RWPE1 (cell line): Measurements from ENCODE around the gene HLA-DPA1.

Experiments used
- CTCF ChIA-PET: fragments of 350-600 bp; sonication (Branson Sonifier 250); formaldehyde crosslinking; extraction: SDS; loops from one replicate; lab custom pipeline; 2021; lab: Yijun Ruan, JAX
- POLR2A ChIA-PET: fragments of 400-600 bp; formaldehyde crosslinking; extraction: SDS; loops from one replicate; lab custom pipeline; 2020; ENCODE audit warnings: antibody characterized with exemption; ENCODE audit not compliant: low non-redundant PET; lab: Yijun Ruan, JAX
- DNase-seq: peaks from one replicate; pipeline ENCODE4 v3.0.0; 2012; ENCODE audit warnings: low spot score
- H3K27ac ChIP-seq: fragments of 450-650 bp; 2 replicates; pipeline ENCODE4 v1.5.1; 2017
- TF ChIP-seq, protein P1 (sequence below): fragments of 450-650 bp; conservative IDR thresholded peaks from 2 replicates; pipeline ENCODE4 v1.5.1; 2017; ENCODE audit warnings: low read depth, mild to moderate bottlenecking

The HLA-DPA1 gene

DNA sequence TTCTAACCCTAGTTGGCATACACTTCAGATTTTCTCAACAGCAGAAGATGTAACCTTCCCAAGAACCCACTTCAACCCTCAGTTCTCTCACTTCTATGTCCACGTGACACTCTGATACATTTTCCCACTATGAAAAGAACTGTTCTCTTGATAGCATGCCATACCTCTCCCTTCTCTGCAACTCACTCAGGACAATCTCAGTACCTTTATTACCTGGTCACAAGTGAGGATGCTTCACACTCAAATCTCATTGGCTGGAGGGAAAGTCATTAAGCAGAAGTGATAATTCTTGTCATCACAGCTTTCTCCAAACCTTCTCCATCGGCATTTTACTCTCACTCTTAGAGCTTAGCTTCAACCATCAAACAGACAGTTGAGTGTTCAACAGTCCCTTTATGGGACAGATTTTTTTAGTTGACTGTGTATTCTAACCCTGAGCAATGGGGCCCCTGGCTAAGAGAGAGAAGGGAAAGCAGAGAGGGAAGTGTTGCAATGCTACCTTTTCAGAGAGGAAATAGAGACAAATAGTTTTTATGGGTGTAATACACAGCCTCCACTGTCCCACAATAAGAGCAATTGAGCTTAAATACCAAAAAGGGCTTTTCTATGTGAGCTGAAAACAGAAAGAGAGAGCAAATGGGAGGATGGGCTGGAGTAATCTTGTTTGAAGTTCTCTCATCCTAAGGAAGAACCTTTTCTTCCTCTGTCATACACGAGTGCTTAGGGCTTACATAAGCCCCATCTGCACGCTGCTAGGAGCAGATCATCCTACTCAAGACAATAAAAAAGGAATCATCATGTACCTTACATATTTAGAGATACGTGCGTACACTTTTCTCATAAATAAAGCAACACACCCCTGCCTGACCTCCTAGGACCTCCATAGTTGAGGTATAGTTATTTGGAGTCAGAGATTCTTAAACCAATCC, 16.0 kb downstream of the HLA-DPA1 start:
- DNase-seq, result no peak
- TF ChIP-seq, protein P1, sequence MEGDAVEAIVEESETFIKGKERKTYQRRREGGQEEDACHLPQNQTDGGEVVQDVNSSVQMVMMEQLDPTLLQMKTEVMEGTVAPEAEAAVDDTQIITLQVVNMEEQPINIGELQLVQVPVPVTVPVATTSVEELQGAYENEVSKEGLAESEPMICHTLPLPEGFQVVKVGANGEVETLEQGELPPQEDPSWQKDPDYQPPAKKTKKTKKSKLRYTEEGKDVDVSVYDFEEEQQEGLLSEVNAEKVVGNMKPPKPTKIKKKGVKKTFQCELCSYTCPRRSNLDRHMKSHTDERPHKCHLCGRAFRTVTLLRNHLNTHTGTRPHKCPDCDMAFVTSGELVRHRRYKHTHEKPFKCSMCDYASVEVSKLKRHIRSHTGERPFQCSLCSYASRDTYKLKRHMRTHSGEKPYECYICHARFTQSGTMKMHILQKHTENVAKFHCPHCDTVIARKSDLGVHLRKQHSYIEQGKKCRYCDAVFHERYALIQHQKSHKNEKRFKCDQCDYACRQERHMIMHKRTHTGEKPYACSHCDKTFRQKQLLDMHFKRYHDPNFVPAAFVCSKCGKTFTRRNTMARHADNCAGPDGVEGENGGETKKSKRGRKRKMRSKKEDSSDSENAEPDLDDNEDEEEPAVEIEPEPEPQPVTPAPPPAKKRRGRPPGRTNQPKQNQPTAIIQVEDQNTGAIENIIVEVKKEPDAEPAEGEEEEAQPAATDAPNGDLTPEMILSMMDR, result no peak
- POLR2A ChIA-PET, result no interaction called here
- H3K27ac ChIP-seq, result no peak overlapping the region
- CTCF ChIA-PET, result interaction anchor here (0.6 kb wide), 1 partner anchor 158 kb away, joined by 3 read pairs; no protein-coding TSS in a partner anchor

- DNase-seq, result no peak
- TF ChIP-seq, protein P1, result no peak
- no peak overlapping the region for H3K27ac ChIP-seq
- ChIA-PET CTCF (no interaction called here), POLR2A (no interaction called here)
Observed at GRCh38 chr6:33053230-33053629, 20.2 kb downstream of the HLA-DPA1 start.

GRCh38 chr6:33052627-33053026, 20.8 kb downstream of the HLA-DPA1 start:
- no peak overlapping the region for H3K27ac ChIP-seq
- DNase-seq, result no peak
- ChIA-PET CTCF (interaction anchor here (0.6 kb wide), 1 partner anchor 1776 kb away, joined by 5 read pairs; no protein-coding TSS in a partner anchor), POLR2A (no interaction called here)
- TF ChIP-seq, protein P1, result no peak

DNA sequence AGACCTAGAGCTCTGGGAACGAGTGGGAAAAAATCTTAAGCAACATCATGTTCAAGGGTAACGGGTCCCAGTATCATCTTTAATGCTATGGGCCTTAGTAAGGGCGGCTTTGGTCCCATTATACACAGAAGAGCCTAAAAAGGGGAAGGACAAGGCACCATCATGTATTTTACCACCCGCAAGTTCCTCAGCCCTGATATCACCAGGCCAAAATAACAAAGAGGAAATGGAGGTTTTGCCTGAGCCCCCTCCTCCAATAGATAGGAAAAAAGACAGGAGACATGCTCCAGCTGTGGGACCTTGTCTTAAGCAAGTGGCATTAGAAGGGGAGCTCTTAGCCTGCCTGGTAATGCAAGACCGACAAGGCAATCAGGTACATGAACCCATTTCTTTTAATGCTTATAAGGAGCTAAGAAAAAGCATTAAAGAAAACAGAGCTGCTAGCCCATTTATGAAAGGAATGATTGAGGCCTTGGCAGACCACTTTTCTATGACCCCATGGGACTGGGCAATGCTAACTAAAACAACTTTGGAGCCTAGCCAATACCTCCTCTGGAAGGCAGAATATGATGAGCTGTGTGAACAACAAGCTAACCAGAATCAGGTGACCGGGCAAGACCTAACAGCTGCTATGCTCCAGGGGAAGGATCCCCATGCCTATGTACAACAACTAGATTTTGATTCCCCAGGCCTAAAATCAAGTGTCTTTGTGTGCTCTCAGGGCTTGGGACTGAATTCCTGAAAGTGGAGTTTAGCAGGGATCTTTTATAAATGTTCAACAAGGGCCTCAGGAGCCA, 23.2 kb downstream of the HLA-DPA1 start:
- POLR2A ChIA-PET, result no interaction called here

DNA sequence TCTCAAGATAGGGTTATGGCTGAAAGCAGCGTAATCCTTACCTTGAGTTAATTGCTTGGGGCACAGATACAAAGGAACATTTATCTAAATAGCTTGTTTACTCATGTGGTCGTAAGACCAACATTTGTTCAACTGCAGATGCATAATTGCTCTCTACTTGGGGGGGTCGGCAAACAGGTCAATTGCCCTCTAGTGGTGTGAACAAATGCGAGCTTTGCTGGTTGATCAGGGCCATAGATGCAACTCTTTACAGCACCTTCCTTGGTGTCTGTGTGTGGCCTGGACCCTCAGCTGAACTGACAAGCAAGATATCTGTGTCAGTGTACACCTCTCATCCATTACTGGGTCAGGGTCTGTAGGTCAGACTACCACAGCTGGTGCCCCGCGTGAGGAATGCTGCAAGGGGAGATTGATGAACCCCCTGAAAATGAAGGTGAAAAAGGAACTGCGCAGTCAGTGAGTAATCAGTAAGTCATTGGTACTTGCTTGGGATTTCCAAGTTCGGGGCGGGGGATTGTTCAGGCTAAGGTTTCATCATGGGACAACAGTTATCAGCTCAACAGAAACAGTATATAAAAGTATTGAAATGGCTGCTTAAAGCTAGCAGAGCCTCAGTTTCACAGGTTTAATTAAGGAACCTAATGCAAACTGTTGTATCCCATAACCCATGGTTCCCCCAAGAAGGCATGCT, 24.0 kb downstream of the HLA-DPA1 start:
- ChIA-PET CTCF (no interaction called here), POLR2A (no interaction called here)
- no peak for DNase-seq
- no peak overlapping the region for H3K27ac ChIP-seq
- TF ChIP-seq, protein P1, result no peak

More for the DNA sequence above, 23.2 kb downstream of the HLA-DPA1 start:
- CTCF ChIA-PET, result no interaction called here
- DNase-seq, result no peak
- TF ChIP-seq, protein P1, result no peak
- H3K27ac ChIP-seq, result no peak overlapping the region

- ChIA-PET POLR2A (no interaction called here), CTCF (interaction anchor here (0.8 kb wide), 1 partner anchor 56 kb away, joined by 5 read pairs; no protein-coding TSS in a partner anchor)
- TF ChIP-seq, protein P1, result no peak
- DNase-seq, result no peak
- H3K27ac ChIP-seq, result no peak overlapping the region
Observed at GRCh38 chr6:33040157-33040556, 33.3 kb downstream of the HLA-DPA1 start.
